GM21825 (cell line): ENCODE measurements around the gene RFX4.
"Not testable (repeated sequence)": the region's sequence is repeated elsewhere in the genome, so short reads cannot be mapped to it uniquely, and the experiment has no call there.

Experiments used
- ATAC-seq: cut with Tn5 transposase; IDR thresholded peaks from one replicate; pipeline ENCODE4 v1.9.1; 2021; ENCODE audit warnings: mild to moderate bottlenecking, moderate library complexity; ENCODE audit not compliant: unreplicated experiment

RFX4 gene

GRCh38 chr12:106590601-106591000 is 7.8 kb downstream of the RFX4 start:
- no peak for ATAC-seq

- ATAC-seq: no peak
Measured at GRCh38 chr12:106594447-106594846, 11.6 kb downstream of the RFX4 start.

DNA sequence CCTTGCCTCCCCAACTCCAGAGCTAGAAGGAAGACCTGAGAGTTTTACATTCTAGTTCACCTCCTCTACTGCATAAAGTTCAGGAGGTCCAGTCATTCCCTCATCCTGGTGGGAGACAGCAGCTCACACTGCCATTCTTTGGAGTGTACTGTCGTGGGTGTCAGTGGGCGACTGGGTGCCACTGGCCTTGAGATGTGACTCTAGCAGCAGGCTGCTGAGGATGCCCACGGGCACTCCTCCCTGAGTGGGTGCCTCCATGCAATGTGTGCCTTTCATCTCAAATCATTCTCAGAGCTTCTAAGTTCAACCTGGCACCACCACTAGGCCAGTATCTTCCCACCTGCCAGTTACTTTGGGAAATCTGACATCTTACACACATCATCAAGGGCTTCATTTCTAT is 12.5 kb downstream of the RFX4 start:
- ATAC-seq: no peak

- ATAC-seq: no peak
Measured at GRCh38 chr12:106598003-106598402, 15.2 kb downstream of the RFX4 start.

DNA sequence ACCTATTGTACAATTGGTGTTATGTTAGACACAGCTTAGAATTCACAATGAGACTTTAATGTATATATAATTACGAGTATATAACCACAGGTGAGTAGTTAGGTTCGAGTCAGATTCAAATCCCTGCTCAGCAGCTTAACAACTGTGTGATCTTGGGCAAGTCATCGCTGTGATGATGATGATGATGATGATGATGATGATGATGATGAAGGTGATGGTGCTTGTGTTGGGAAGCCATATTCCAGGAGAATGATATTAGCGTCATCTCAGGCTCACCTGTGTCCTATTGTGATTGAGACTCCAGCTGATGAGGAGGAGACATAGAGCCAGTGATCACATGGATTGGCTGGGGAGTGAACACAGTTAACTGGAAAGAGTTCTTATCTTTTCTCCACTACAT is 16.5 kb downstream of the RFX4 start:
- no peak for ATAC-seq

GRCh38 chr12:106600503-106600902 is 17.7 kb downstream of the RFX4 start:
- ATAC-seq: no peak

DNA sequence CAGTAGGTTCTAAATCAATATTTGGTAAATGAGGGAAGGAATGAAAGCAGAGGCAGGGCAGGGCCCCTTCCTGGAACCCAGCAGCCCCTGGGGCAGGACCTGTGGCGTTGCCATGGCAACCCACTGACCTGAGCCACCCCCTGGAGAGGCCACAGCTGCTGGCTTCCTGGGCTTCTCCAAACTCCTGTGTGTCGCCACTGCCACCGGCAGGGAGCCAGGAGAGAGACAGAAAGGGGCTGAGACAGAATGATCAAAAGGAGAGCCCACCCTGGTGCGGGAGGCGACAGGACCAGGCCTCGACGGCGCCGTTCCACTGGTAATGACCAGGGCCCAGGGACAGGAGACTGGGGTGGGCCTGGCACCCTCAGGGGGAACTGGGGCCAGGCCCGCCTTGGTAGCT is 18.2 kb downstream of the RFX4 start:
- no peak for ATAC-seq

- no peak for ATAC-seq
Measured at GRCh38 chr12:106601496-106601895, 18.7 kb downstream of the RFX4 start.

- no peak for ATAC-seq
Measured at GRCh38 chr12:106602076-106602475, 19.3 kb downstream of the RFX4 start.

DNA sequence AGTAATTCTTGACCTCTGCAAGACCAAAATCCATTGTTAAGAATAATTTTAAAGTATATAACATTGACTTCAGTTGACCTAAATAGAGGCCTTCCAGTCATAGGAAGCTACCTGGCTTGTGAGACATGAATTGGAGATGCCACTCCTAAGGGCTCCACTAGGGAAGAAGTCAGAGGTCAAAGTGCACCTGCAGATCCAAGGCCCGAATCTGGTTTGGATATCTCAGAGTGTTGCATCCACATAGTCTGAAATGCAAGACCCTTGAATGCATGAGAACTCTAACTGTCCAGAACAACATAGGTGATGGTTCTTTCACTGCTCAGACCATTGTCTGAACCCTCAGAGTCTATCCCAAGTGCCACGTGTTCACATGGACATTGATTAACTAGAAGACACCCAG is 22.4 kb downstream of the RFX4 start:
- ATAC-seq: no peak

- ATAC-seq: not testable (repeated sequence)
Measured at GRCh38 chr12:106620588-106620987, 37.8 kb downstream of the RFX4 start.

DNA sequence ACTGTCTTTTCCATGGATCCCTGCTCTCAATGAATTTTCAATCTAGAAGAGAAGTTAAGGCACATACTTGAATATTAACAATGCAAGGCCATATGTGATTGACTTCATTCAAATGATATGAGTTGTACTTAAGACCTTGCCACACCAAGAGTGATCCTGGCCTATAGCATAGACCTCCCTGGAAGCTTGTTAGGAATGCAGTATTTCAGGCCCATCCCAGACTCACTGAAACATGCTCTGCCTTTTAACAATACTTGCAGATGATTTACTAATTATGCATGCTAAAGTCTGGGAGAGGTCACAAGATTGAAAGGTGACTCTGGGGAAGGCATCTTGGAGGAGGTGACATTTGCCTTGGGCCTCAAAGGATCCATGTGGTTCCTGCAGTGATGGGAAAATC is 43.2 kb downstream of the RFX4 start:
- ATAC-seq: no peak

DNA sequence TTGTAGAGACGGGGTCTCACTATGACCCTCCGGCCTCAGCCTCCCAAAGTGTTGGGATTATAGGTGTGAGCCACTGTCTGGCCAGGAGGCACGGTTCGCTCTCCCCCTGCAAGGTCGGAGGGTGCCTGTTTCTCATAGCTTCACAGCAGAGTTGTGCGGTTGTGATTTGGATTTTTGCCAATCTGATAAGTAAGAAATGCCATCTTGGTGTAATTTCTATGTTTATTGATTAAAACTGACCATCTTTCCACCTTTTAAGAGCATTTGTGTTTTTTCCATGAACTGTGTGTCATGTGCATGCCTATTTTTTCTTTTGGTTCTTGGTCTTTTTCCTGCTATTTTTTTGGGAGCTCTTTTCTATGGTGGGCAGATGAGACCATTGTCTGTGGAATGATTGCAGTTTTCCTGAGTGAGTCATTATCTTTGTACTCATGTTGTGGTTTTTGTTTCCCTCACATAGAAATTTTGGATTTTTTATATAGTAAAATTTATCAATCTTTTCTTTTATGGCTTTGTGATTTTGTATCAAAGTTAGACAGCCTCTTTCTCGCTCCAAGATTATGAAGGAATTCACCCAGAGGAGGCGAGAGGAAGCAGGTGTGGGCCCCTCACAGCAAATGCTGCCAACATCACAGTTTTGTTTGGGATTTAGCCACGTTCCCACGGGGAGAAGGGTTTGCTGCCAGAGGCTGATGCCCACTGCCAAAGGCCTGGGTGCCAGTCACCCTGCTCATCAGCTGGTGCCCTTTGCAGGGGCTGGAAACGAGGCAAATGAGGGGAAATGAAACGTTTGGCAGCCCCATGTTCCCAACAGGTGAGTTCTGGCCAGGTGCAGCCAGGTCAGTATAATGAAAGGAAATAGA is 47.2 kb downstream of the RFX4 start:
- no peak for ATAC-seq

DNA sequence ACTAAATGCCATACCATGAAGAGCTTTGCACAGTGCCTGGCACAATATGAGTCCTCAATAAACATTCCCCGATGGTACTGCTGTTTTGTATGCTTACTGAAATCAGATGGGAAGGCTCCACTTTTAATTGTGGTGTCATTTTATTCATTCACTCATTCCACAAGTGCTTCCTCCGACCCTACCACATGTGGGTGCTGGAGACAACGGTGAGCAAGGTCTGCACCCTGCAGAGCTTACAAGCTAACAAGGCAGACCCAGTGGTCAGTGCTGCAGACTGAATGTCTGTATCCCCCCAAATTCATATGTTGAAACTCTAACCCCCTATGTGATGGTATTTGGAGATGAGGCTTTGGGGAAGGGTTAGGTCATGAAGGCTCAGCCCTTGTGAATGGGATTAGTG is 48.3 kb downstream of the RFX4 start:
- ATAC-seq: no peak

DNA sequence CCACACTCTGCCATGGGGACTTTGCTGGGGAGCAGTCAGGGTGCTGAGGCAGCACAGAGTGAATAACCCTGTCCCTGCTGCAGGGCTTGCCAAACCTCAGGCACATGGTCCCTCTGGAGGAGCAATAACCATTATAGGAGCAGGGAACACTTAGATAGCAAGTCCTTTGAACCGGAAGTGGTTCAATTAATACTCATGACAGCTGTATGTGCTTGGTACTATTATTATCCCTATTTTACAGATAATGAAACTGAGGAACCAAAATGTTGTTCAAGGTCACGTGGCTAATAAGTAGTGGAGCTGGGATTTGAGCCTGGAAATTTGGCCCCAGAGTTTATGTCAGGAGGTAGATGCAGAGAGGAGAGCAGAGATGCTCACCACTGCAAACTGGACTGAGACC is 49.0 kb downstream of the RFX4 start:
- ATAC-seq: no peak

DNA sequence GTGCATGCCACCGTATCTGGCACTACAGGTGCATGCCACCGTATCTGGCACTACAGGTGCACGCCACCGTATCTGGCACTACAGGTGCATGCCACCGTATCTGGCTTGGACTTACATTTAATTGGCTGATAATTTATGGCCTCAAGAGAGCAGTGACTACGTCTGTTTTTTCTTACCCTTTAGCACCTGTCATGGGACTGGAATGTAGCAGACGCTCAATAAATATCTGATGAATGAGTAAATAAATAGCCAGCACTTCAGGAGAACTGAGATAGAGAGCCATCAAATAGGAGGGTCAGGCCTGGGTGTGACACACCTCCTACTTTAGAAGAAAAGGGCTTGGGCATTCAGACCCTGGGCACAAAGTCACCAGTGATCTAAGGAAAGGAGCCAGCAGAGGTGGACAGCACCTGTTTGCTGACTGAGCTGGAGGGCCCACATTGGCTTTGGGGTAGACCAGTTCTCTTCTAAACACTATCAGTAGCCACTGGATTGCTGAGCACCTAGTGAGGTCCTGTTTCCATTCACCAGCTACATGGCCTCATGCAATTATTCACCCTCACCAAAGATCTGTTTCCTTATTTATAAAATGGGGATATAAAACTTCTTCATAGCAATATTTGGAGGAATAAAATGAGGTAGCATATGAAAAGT is 50.1 kb downstream of the RFX4 start:
- ATAC-seq: no peak

- ATAC-seq: no peak
Measured at GRCh38 chr12:106633451-106633823, 50.6 kb downstream of the RFX4 start.

- no peak for ATAC-seq
Measured at GRCh38 chr12:106634206-106634605, 51.4 kb downstream of the RFX4 start.

GRCh38 chr12:106643000-106643399 is 60.2 kb downstream of the RFX4 start:
- ATAC-seq: no peak

GRCh38 chr12:106644335-106645073 is 61.7 kb downstream of the RFX4 start:
- ATAC-seq: no peak

DNA sequence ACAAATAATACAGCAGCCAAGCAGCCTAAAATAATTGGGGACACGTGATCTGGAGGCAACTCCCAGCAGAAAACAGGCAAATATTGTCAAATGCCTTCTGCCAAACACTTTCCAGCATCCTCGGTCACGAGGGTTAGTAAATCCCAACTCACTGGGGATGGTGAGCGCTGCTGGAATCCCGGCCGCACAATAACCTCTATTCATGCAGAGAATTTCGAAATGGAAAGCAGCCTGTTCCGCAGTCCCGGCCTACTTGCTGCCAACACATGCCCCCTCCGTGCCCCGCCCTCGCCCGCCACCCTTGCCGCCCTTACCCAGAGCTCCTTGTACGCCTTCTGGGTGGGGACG is 62.2 kb downstream of the RFX4 start:
- no peak for ATAC-seq
